WTC11 (cell line): Measurements from ENCODE around the gene MIDN.

ENCODE experiments used
- CTCF ChIP-seq: fragments of 200-600 bp; IDR thresholded peaks from 2 replicates; pipeline ENCODE4 v1.8.0; 2022; ENCODE audit warnings: antibody characterized with exemption
- E2F1 ChIP-seq: sonication (generic); formaldehyde crosslinking; IDR thresholded peaks from 2 replicates; pipeline ENCODE4 v1.8.0; 2022; ENCODE audit warnings: mild to moderate bottlenecking, missing genetic modification reagents
- JUN ChIP-seq: sonication (generic); formaldehyde crosslinking; IDR thresholded peaks from 2 replicates; pipeline ENCODE4 v1.8.0; 2023; ENCODE audit warnings: mild to moderate bottlenecking, missing genetic modification reagents

- no peak for TF ChIP-seq CTCF
- TF ChIP-seq E2F1 = no peak
- no peak for TF ChIP-seq JUN (CRISPR knock-in tag)
Measured at GRCh38 chr19:1233115-1233667, 15.2 kb upstream of the MIDN start.
